Activated T-cell treated with anti-CD3 and anti-CD28 coated beads, Interleukin-2, amount 50 U/mL, for 24 hours (primary cell): ENCODE data around the gene IL1RAP.

Experiments
- DNase-seq: peaks from one replicate; pipeline ENCODE4 v3.0.0-alpha.2; 2020
- H3K27ac Mint-ChIP-seq: 2 replicates; pipeline ENCODE4 v1.8.0; 2020; ENCODE audit warnings: mild to moderate bottlenecking, mixed read lengths
- H3K27me3 Mint-ChIP-seq: 2 replicates; pipeline ENCODE4 v1.8.0; 2020; ENCODE audit warnings: mixed read lengths
- H3K36me3 Mint-ChIP-seq: 2 replicates; pipeline ENCODE4 v1.8.0; 2020; ENCODE audit warnings: low read depth, mixed read lengths
- H3K4me1 Mint-ChIP-seq: 2 replicates; pipeline ENCODE4 v1.8.0; 2020; ENCODE audit warnings: low read depth, mixed read lengths
- H3K4me3 Mint-ChIP-seq: 2 replicates; pipeline ENCODE4 v1.8.0; 2020; ENCODE audit warnings: mild to moderate bottlenecking, moderate library complexity, mixed read lengths
- H3K9me3 Mint-ChIP-seq: 2 replicates; pipeline ENCODE4 v1.8.0; 2020; ENCODE audit warnings: mixed read lengths

IL1RAP gene

GRCh38 chr3:190541560-190541959 lies 27.7 kb downstream of the IL1RAP start:
- H3K36me3 Mint-ChIP-seq = peaks cover 8% of the 10 kb centered on the region
- no peaks in the 10 kb centered on the region for H3K9me3 Mint-ChIP-seq
- no peak overlapping the region for H3K27ac Mint-ChIP-seq
- no peak overlapping the region for H3K4me3 Mint-ChIP-seq
- H3K4me1 Mint-ChIP-seq = peaks cover 31% of the 10 kb centered on the region
- no peak for DNase-seq
- H3K27me3 Mint-ChIP-seq = no peaks in the 10 kb centered on the region

- H3K4me1 Mint-ChIP-seq = peaks cover 24% of the 10 kb centered on the region
- peaks cover 8% of the 10 kb centered on the region for H3K36me3 Mint-ChIP-seq
- no peaks in the 10 kb centered on the region for H3K27me3 Mint-ChIP-seq
- no peak overlapping the region for H3K27ac Mint-ChIP-seq
- no peaks in the 10 kb centered on the region for H3K9me3 Mint-ChIP-seq
- DNase-seq = no peak
- H3K4me3 Mint-ChIP-seq = no peak overlapping the region
Observed at GRCh38 chr3:190542846-190543245, 29.0 kb downstream of the IL1RAP start.

GRCh38 chr3:190543671-190544070 lies 29.8 kb downstream of the IL1RAP start:
- Mint-ChIP-seq H3K27ac (no peak overlapping the region), H3K27me3 (no peaks in the 10 kb centered on the region), H3K4me3 (no peak overlapping the region), H3K36me3 (peaks cover 12% of the 10 kb centered on the region), H3K4me1 (peaks cover 17% of the 10 kb centered on the region), H3K9me3 (no peaks in the 10 kb centered on the region)
- DNase-seq = no peak

GRCh38 chr3:190545191-190545590 lies 31.3 kb downstream of the IL1RAP start:
- Mint-ChIP-seq H3K4me3 (no peak overlapping the region), H3K27me3 (no peaks in the 10 kb centered on the region), H3K4me1 (peaks cover 13% of the 10 kb centered on the region), H3K27ac (no peak overlapping the region), H3K36me3 (peaks cover 16% of the 10 kb centered on the region), H3K9me3 (no peaks in the 10 kb centered on the region)
- DNase-seq = no peak

GRCh38 chr3:190546881-190547510 lies 33.1 kb downstream of the IL1RAP start:
- Mint-ChIP-seq H3K27me3 (no peaks in the 10 kb centered on the region), H3K9me3 (peaks cover 4% of the 10 kb centered on the region), H3K36me3 (peaks cover 30% of the 10 kb centered on the region), H3K27ac (no peak overlapping the region), H3K4me3 (no peak overlapping the region), H3K4me1 (peaks cover 7% of the 10 kb centered on the region)
- no peak for DNase-seq

- Mint-ChIP-seq H3K27me3 (no peaks in the 10 kb centered on the region), H3K36me3 (peaks cover 37% of the 10 kb centered on the region), H3K27ac (no peak overlapping the region), H3K4me1 (peaks cover 7% of the 10 kb centered on the region), H3K4me3 (no peak overlapping the region), H3K9me3 (peaks cover 6% of the 10 kb centered on the region)
- DNase-seq = no peak
Observed at GRCh38 chr3:190548031-190548656, 34.3 kb downstream of the IL1RAP start.

- no peak overlapping the region for H3K4me3 Mint-ChIP-seq
- H3K9me3 Mint-ChIP-seq = peaks cover 6% of the 10 kb centered on the region
- no peaks in the 10 kb centered on the region for H3K27me3 Mint-ChIP-seq
- DNase-seq = no peak
- H3K27ac Mint-ChIP-seq = no peak overlapping the region
- H3K4me1 Mint-ChIP-seq = no peaks in the 10 kb centered on the region
- H3K36me3 Mint-ChIP-seq = peaks cover 53% of the 10 kb centered on the region
Observed at GRCh38 chr3:190552021-190552420, 38.1 kb downstream of the IL1RAP start.

GRCh38 chr3:190552969-190553759 lies 39.3 kb downstream of the IL1RAP start:
- peaks cover 64% of the 10 kb centered on the region for H3K36me3 Mint-ChIP-seq
- no peak for DNase-seq
- no peak overlapping the region for H3K4me3 Mint-ChIP-seq

GRCh38 chr3:190554197-190554596 lies 40.3 kb downstream of the IL1RAP start:
- Mint-ChIP-seq H3K36me3 (peaks cover 67% of the 10 kb centered on the region), H3K4me1 (peaks cover 10% of the 10 kb centered on the region), H3K4me3 (no peak overlapping the region), H3K27me3 (no peaks in the 10 kb centered on the region), H3K27ac (no peak overlapping the region), H3K9me3 (peaks cover 11% of the 10 kb centered on the region)
- no peak for DNase-seq

More at GRCh38 chr3:190552969-190553759, 39.3 kb downstream of the IL1RAP start:
- H3K27ac Mint-ChIP-seq = no peak overlapping the region
- H3K4me1 Mint-ChIP-seq = peaks cover 2% of the 10 kb centered on the region
- peaks cover 6% of the 10 kb centered on the region for H3K9me3 Mint-ChIP-seq
- no peaks in the 10 kb centered on the region for H3K27me3 Mint-ChIP-seq

GRCh38 chr3:190556351-190556750 lies 42.5 kb downstream of the IL1RAP start:
- Mint-ChIP-seq H3K27me3 (no peaks in the 10 kb centered on the region), H3K4me3 (no peak overlapping the region), H3K27ac (no peak overlapping the region), H3K9me3 (peaks cover 11% of the 10 kb centered on the region), H3K4me1 (peaks cover 22% of the 10 kb centered on the region), H3K36me3 (peaks cover 69% of the 10 kb centered on the region)
- no peak for DNase-seq

GRCh38 chr3:190557296-190557695 lies 43.4 kb downstream of the IL1RAP start:
- peaks cover 64% of the 10 kb centered on the region for H3K36me3 Mint-ChIP-seq
- no peaks in the 10 kb centered on the region for H3K27me3 Mint-ChIP-seq
- peaks cover 7% of the 10 kb centered on the region for H3K9me3 Mint-ChIP-seq
- DNase-seq = no peak
- H3K4me1 Mint-ChIP-seq = peaks cover 31% of the 10 kb centered on the region
- H3K4me3 Mint-ChIP-seq = no peak overlapping the region
- H3K27ac Mint-ChIP-seq = no peak overlapping the region

- peaks cover 4% of the 10 kb centered on the region for H3K9me3 Mint-ChIP-seq
- H3K27me3 Mint-ChIP-seq = no peaks in the 10 kb centered on the region
- H3K4me1 Mint-ChIP-seq = peaks cover 41% of the 10 kb centered on the region
- peaks cover 56% of the 10 kb centered on the region for H3K36me3 Mint-ChIP-seq
- no peak overlapping the region for H3K27ac Mint-ChIP-seq
- no peak for DNase-seq
- H3K4me3 Mint-ChIP-seq = no peak overlapping the region
Observed at GRCh38 chr3:190558316-190558715, 44.4 kb downstream of the IL1RAP start.

- Mint-ChIP-seq H3K9me3 (peaks cover 4% of the 10 kb centered on the region), H3K36me3 (peaks cover 57% of the 10 kb centered on the region), H3K4me3 (no peak overlapping the region), H3K4me1 (peaks cover 46% of the 10 kb centered on the region), H3K27me3 (no peaks in the 10 kb centered on the region), H3K27ac (no peak overlapping the region)
- no peak for DNase-seq
Observed at GRCh38 chr3:190558796-190559195, 44.9 kb downstream of the IL1RAP start.

- H3K36me3 Mint-ChIP-seq = peaks cover 70% of the 10 kb centered on the region
- peaks cover 61% of the 10 kb centered on the region for H3K4me1 Mint-ChIP-seq
- no peak for DNase-seq
- H3K4me3 Mint-ChIP-seq = no peak overlapping the region
- H3K27me3 Mint-ChIP-seq = no peaks in the 10 kb centered on the region
- H3K9me3 Mint-ChIP-seq = peaks cover 4% of the 10 kb centered on the region
- H3K27ac Mint-ChIP-seq = no peak overlapping the region
Observed at GRCh38 chr3:190560013-190560895, 46.4 kb downstream of the IL1RAP start.
